Mesendoderm (in vitro differentiated cells): Measurements from ENCODE around the gene HLA-DOA.

Experiments
- DNase-seq: peaks from one replicate; pipeline ENCODE4 v3.0.0; 2013
- H2AK5ac ChIP-seq: 2 replicates; pipeline ENCODE4 v1.6.1; 2013; ENCODE audit warnings: low read length, inconsistent platforms
- H2BK120ac ChIP-seq: 2 replicates; pipeline ENCODE4 v1.6.1; 2013; ENCODE audit warnings: low read depth, mild to moderate bottlenecking, low read length, moderate library complexity, mixed read lengths
- H2BK15ac ChIP-seq: replicated peaks from 2 replicates; pipeline ENCODE4 v1.6.1; 2013; ENCODE audit warnings: low read depth, mild to moderate bottlenecking, moderate library complexity
- H2BK5ac ChIP-seq: 2 replicates; pipeline ENCODE4 v1.6.1; 2013; ENCODE audit warnings: low read length, inconsistent platforms
- H3K18ac ChIP-seq: 2 replicates; pipeline ENCODE4 v1.6.1; 2013; ENCODE audit warnings: mild to moderate bottlenecking, low read length, mixed read lengths
- H3K23ac ChIP-seq: one replicate; pipeline ENCODE4 v1.6.1; 2013; ENCODE audit warnings: low read length
- H3K27ac ChIP-seq: 2 replicates; pipeline ENCODE4 v1.5.1; 2013; ENCODE audit warnings: low read depth, mild to moderate bottlenecking, inconsistent platforms, low read length, moderate library complexity
- H3K27me3 ChIP-seq: 2 replicates; pipeline ENCODE4 v1.6.1; 2013; ENCODE audit warnings: low read length, control low read depth, mild to moderate bottlenecking, inconsistent platforms; ENCODE audit not compliant: insufficient read depth, poor library complexity
- H3K36me3 ChIP-seq: 2 replicates; pipeline ENCODE4 v1.6.1; 2013; ENCODE audit warnings: low read length, inconsistent platforms; ENCODE audit not compliant: control insufficient read depth, insufficient read depth
- H3K4ac ChIP-seq: one replicate; pipeline ENCODE4 v1.6.1; 2013; ENCODE audit warnings: low read depth, mild to moderate bottlenecking, low read length, moderate library complexity
- H3K4me1 ChIP-seq: 2 replicates; pipeline ENCODE4 v1.6.1; 2013; ENCODE audit warnings: low read depth, low read length, inconsistent platforms; ENCODE audit not compliant: control insufficient read depth
- H3K4me2 ChIP-seq: 2 replicates; pipeline ENCODE4 v1.6.1; 2013; ENCODE audit warnings: low read length
- H3K4me3 ChIP-seq: 2 replicates; pipeline ENCODE4 v1.5.1; 2013; ENCODE audit warnings: mild to moderate bottlenecking, low read length
- H3K56ac ChIP-seq: one replicate; pipeline ENCODE4 v1.6.1; 2013; ENCODE audit warnings: low read length
- H3K79me1 ChIP-seq: 2 replicates; pipeline ENCODE4 v1.6.1; 2013; ENCODE audit warnings: low read length, inconsistent platforms
- H3K79me2 ChIP-seq: 2 replicates; pipeline ENCODE4 v1.6.1; 2013; ENCODE audit warnings: mild to moderate bottlenecking, low read length; ENCODE audit not compliant: control insufficient read depth, insufficient read depth
- H3K9ac ChIP-seq: 2 replicates; pipeline ENCODE4 v1.6.1; 2013; ENCODE audit warnings: low read length, inconsistent platforms
- H4K5ac ChIP-seq: one replicate; pipeline ENCODE4 v1.6.1; 2013; ENCODE audit warnings: low read length
- H4K8ac ChIP-seq: one replicate; pipeline ENCODE4 v1.6.1; 2013; ENCODE audit warnings: low read depth, mild to moderate bottlenecking, control low read depth, low read length, moderate library complexity
- WGBS: extraction: QIAGEN DNeasy Blood & Tissue Kit; methylation state at CpG from one replicate; pipeline ENCODE4 v1.1.7; 2013; ENCODE audit warnings: low lambda C conversion rate, missing lambda C conversion rate; ENCODE audit not compliant: insufficient coverage; ENCODE audit errors: extremely low coverage; 5-methylcytosine and 5-hydroxymethylcytosine counted together

HLA-DOA gene

GRCh38 chr6:32975886-32976285 lies 33.5 kb downstream of the HLA-DOA start:
- Histone ChIP-seq H2BK15ac (no peak overlapping the region), H3K79me2 (peaks cover 74% of the 10 kb centered on the region), H3K56ac (no peak overlapping the region), H3K18ac (no peak overlapping the region), H3K27ac (no peak overlapping the region), H3K79me1 (peaks cover 24% of the 10 kb centered on the region), H3K4ac (no peak overlapping the region), H3K4me3 (no peak overlapping the region), H2AK5ac (no peak overlapping the region), H4K8ac (no peak overlapping the region), H3K4me1 (no peaks in the 10 kb centered on the region), H4K5ac (no peak overlapping the region), H3K23ac (no peak overlapping the region), H3K36me3 (peaks cover 62% of the 10 kb centered on the region), H2BK5ac (no peak overlapping the region), H2BK120ac (no peak overlapping the region), H3K9ac (no peak overlapping the region), H3K27me3 (no peaks in the 10 kb centered on the region), H3K4me2 (no peak overlapping the region)
- DNase-seq = no peak
- no CpG with 5 or more reads among the region's 2 CpGs for WGBS

- Histone ChIP-seq H3K36me3 (peaks cover 50% of the 10 kb centered on the region), H3K27me3 (no peaks in the 10 kb centered on the region), H3K56ac (peak overlapping the region; percentile 86), H3K23ac (no peak overlapping the region), H3K27ac (no peak overlapping the region), H4K8ac (no peak overlapping the region), H3K18ac (no peak overlapping the region), H2BK5ac (no peak overlapping the region), H2BK120ac (no peak overlapping the region), H3K79me2 (peaks cover 75% of the 10 kb centered on the region), H3K4ac (no peak overlapping the region), H3K4me3 (peak overlapping the region; percentile 99), H3K79me1 (peaks cover 17% of the 10 kb centered on the region), H4K5ac (no peak overlapping the region), H2AK5ac (no peak overlapping the region), H2BK15ac (no peak overlapping the region), H3K9ac (peak overlapping the region; percentile 95), H3K4me1 (no peaks in the 10 kb centered on the region), H3K4me2 (peak overlapping the region; percentile 83)
- WGBS = no CpG with 5 or more reads among the region's 14 CpGs
- DNase-seq = no peak
These were observed 34.7 kb downstream of the HLA-DOA start for GRCh38 chr6:32974541-32975308.

GRCh38 chr6:32974016-32974333 lies 35.4 kb downstream of the HLA-DOA start:
- peak overlapping the region; percentile 99 for H3K4me3 ChIP-seq
- peaks cover 15% of the 10 kb centered on the region for H3K79me1 ChIP-seq
- no peak overlapping the region for H4K5ac ChIP-seq
- H3K4ac ChIP-seq = no peak overlapping the region
- no peak overlapping the region for H2AK5ac ChIP-seq
- no peaks in the 10 kb centered on the region for H3K4me1 ChIP-seq
- H3K56ac ChIP-seq = peak overlapping the region; percentile 97
- WGBS = no CpG with 5 or more reads among the region's 4 CpGs
- H3K79me2 ChIP-seq = peaks cover 78% of the 10 kb centered on the region
- H3K27me3 ChIP-seq = no peaks in the 10 kb centered on the region
- peaks cover 47% of the 10 kb centered on the region for H3K36me3 ChIP-seq
- H3K27ac ChIP-seq = no peak overlapping the region
- no peak overlapping the region for H2BK5ac ChIP-seq
- H3K18ac ChIP-seq = no peak overlapping the region
- H3K23ac ChIP-seq = no peak overlapping the region
- H4K8ac ChIP-seq = no peak overlapping the region
- DNase-seq = no peak
- H2BK120ac ChIP-seq = no peak overlapping the region
- peak overlapping the region; percentile 83 for H3K4me2 ChIP-seq
- H2BK15ac ChIP-seq = no peak overlapping the region
- peak overlapping the region; percentile 95 for H3K9ac ChIP-seq

GRCh38 chr6:32973144-32974015 lies 36.0 kb downstream of the HLA-DOA start:
- H3K27me3 ChIP-seq = no peaks in the 10 kb centered on the region
- H3K56ac ChIP-seq = peak overlapping the region; percentile 97
- H3K79me1 ChIP-seq = peaks cover 15% of the 10 kb centered on the region
- H3K79me2 ChIP-seq = peaks cover 74% of the 10 kb centered on the region
- H3K18ac ChIP-seq = no peak overlapping the region
- H2BK120ac ChIP-seq = no peak overlapping the region
- H3K4ac ChIP-seq = no peak overlapping the region
- peaks cover 44% of the 10 kb centered on the region for H3K36me3 ChIP-seq
- H3K23ac ChIP-seq = peak overlapping the region; percentile 68
- WGBS = no CpG with 5 or more reads among the region's 23 CpGs
- H4K8ac ChIP-seq = no peak overlapping the region
- no peaks in the 10 kb centered on the region for H3K4me1 ChIP-seq
- no peak overlapping the region for H2BK5ac ChIP-seq
- H3K27ac ChIP-seq = no peak overlapping the region
- H4K5ac ChIP-seq = no peak overlapping the region
- no peak overlapping the region for H2BK15ac ChIP-seq
- peak overlapping the region; percentile 83 for H3K4me2 ChIP-seq
- peak overlapping the region; percentile 95 for H3K9ac ChIP-seq
- no peak overlapping the region for H2AK5ac ChIP-seq
- peak; percentile 57 for DNase-seq
- H3K4me3 ChIP-seq = peak overlapping the region; percentile 99

- H3K4ac ChIP-seq = no peak overlapping the region
- H2BK15ac ChIP-seq = no peak overlapping the region
- H3K4me1 ChIP-seq = no peaks in the 10 kb centered on the region
- peak overlapping the region; percentile 83 for H3K4me2 ChIP-seq
- peaks cover 36% of the 10 kb centered on the region for H3K36me3 ChIP-seq
- peak overlapping the region; percentile 1 for H3K18ac ChIP-seq
- no peak for DNase-seq
- no peak overlapping the region for H2BK120ac ChIP-seq
- peak overlapping the region; percentile 97 for H3K56ac ChIP-seq
- H4K8ac ChIP-seq = no peak overlapping the region
- no peaks in the 10 kb centered on the region for H3K27me3 ChIP-seq
- peak overlapping the region; percentile 99 for H3K4me3 ChIP-seq
- peaks cover 13% of the 10 kb centered on the region for H3K79me1 ChIP-seq
- peak overlapping the region; percentile 95 for H3K9ac ChIP-seq
- no peak overlapping the region for H2AK5ac ChIP-seq
- peak overlapping the region; percentile 53 for H3K27ac ChIP-seq
- H4K5ac ChIP-seq = no peak overlapping the region
- peak overlapping the region; percentile 8 for H2BK5ac ChIP-seq
- no CpG with 5 or more reads among the region's 70 CpGs for WGBS
- peaks cover 68% of the 10 kb centered on the region for H3K79me2 ChIP-seq
- H3K23ac ChIP-seq = peak overlapping the region; percentile 68
These were observed 36.8 kb downstream of the HLA-DOA start for GRCh38 chr6:32972353-32973143.
